Stimulated activated CD8-positive, alpha-beta memory T cell treated with anti-CD3 and anti-CD28 coated beads, Interleukin-7, amount 100 ng/mL, for 4 hours (primary cell): ENCODE measurements around the gene PNLIPRP2.

ENCODE experiments used
- DNase-seq, 2 donors: peaks; one replicate each; pipeline ENCODE4 v3.0.0-alpha.2; 2020; ENCODE audit warnings: low read depth in 2 of 2

Gene PNLIPRP2

GRCh38 chr10:116654816-116655215 is 34.1 kb downstream of the PNLIPRP2 start:
- no peak for DNase-seq

GRCh38 chr10:116655568-116655967 is 34.8 kb downstream of the PNLIPRP2 start:
- DNase-seq = no peak

- no peak for DNase-seq
Measured at GRCh38 chr10:116656044-116656443, 35.3 kb downstream of the PNLIPRP2 start.

DNA sequence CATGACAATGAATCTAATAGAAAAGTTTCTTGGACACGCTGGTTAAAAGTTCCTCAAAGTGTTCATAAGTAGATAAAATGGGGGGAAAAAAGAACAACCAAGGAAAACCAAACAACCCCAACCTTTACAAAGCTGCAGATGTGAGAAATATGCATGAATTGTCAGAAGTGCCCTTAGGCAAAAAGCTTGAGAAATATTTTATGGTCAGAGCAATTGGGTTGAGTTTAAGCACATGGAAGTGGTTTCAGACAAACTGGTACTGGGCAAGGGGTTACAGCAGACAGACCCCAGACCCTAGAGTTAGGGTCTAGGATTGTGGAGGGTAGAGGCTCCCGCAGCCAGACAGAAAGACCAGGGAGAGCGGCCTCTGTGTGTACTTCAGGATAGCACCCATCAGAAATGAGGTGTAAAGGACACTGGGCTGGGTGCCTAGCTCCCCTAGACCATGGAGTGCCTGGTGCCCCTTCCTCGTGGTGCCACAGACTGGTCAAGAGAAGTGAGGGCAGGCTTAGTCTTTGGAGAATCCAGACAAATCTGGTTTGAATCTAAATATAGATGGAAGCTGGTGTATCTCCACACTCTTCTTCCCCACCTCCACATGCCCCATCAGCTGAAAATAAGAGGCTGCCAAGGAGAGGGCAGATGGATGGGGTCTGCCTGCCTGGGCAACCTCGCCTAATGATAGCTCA is 37.3 kb downstream of the PNLIPRP2 start:
- DNase-seq = no peak

- DNase-seq = no peak
Measured at GRCh38 chr10:116659049-116659670, 38.4 kb downstream of the PNLIPRP2 start.

DNA sequence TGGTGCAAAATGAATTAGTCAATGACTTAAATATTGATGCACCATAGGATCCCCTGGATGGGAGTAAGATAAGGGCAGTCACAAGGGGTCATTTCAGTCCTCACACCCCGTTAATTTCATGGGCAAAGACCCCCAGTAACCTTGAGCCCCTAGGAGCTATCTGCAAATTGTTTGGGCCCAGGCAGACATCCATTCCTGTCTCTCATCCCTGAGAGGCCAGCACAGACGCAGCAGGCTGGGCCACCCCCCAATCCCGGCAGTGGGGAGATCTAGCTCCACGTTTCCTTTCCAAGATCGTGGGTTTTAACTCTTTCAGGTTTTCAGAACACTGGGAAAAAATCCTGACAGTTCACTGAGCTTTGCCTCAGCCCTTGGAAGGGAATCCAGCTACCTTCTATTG is 40.1 kb downstream of the PNLIPRP2 start:
- DNase-seq = no peak

GRCh38 chr10:116663342-116663741 is 42.6 kb downstream of the PNLIPRP2 start:
- DNase-seq = no peak

DNA sequence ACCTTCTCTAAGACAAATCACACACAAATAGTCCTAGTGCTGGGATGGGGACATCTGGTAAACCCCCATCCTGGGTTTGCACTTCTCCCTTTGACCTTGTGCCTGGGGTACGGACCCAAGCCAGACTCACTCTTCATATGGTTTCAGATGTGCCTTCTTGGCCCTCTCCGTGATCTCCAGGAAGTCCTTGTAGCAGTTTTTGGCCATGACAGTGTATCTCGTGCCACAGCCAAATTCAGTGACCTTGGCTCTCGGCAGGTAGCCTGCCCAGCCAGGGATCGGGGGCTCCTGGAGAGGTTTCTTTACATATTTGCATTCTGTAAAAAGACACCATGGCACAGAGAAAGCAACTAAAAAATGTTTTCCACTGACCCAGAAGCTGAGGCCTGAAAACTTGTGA is 43.9 kb downstream of the PNLIPRP2 start:
- no peak for DNase-seq

- no peak for DNase-seq
Measured at GRCh38 chr10:116665541-116666125, 44.9 kb downstream of the PNLIPRP2 start.

- no peak for DNase-seq
Measured at GRCh38 chr10:116667484-116667883, 46.7 kb downstream of the PNLIPRP2 start.

GRCh38 chr10:116668018-116668417 is 47.3 kb downstream of the PNLIPRP2 start:
- no peak for DNase-seq

DNA sequence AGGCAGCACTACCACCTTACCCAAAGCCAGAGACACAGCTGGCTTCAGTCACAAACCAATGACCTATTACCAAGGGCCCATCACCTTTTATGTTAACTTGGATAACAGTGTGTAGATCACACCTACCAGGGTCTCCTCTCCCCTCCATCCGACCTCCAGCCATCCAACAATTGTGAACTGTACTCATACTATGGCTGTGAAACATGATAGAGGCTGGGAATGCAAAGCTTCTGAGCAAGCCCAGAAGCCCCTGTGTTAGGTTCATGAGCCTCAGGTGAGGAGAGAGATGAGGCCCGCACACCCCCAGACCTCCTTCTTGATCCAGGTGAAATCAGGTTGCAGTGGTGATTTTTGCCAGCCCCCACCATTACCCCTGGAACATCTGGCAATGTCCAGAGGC is 47.7 kb downstream of the PNLIPRP2 start:
- DNase-seq = no peak

DNA sequence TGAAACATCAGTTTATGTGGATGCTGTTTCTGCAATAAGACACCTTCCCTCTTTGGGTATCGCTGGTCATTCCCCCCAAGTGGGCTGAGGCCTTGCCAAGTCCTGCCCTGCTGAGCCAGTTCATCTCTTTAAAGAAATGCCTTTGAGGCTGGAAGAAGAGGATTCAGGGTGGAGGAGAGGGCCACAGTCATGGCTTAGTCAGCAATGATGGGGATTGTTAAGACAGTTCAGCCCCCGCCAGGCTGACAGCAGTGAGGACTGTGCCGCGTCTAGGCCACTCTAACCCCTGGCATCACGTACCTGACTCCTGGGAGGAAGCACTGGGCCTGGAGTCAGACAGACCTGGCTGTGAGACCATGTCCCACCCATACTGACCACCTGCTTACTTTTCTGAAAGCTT is 48.3 kb downstream of the PNLIPRP2 start:
- DNase-seq = no peak

DNA sequence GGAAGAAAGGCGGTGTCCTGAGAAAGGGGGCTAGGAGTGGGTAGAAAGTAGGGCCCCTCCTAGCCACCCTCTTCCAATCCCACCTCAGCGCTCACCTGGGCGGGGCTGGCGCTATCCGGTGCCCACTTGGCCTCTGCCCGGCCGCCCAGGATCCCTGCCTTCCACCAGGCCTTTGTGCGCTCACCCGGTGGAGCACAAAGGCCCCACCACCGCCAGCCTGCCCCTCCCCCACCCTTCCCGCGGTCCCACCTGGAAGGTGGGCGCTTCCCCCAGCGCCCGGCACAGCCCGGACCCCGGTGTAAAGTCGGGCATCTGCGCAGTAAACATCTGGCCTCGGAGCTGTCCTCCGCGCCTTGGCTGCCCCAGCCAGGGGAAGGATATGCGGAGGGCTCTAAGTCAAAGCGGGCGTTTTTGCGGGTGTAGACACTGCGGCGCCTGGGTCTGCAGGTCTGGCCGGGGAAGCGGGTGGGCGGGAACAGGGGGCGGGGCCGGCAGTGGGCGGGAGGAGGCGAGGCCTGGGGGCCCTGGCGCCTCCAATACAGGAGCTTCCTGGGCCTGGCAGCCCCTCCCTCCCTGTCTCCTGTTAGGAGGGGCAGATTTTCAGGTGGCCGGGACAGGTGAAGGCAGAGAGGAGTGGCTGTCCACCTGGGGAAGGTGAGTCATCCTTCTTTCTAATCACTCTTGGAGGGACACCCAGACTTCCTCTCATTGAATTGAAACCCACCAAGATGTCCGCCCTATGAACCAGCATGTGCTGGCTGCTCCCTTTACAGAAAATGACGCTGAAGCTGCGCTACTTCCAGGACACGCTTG is 49.3 kb downstream of the PNLIPRP2 start:
- no peak for DNase-seq

- no peak for DNase-seq
Measured at GRCh38 chr10:116670706-116671105, 50.0 kb downstream of the PNLIPRP2 start.

GRCh38 chr10:116671274-116671926 is 50.6 kb downstream of the PNLIPRP2 start:
- no peak for DNase-seq

- DNase-seq = no peak
Measured at GRCh38 chr10:116672891-116673290, 52.1 kb downstream of the PNLIPRP2 start.

DNA sequence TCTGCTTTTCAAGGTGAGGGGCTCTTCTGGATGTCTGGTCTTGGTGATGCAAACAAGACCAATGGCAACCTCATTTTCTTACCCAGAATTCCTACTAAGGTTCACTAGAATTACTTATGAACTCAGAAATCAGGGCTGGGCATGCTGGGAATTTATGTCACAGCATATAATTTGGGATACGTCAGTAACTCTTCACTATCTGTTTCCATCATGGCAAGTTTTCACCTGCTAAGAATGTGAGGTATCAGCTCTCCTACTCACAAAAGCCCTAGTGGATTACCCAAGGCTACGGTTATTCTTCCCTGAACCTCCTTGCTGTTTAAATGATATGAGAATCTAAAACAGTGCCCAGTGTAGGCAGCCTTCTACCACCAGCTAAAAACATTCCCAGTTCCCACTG is 53.1 kb downstream of the PNLIPRP2 start:
- no peak for DNase-seq

DNA sequence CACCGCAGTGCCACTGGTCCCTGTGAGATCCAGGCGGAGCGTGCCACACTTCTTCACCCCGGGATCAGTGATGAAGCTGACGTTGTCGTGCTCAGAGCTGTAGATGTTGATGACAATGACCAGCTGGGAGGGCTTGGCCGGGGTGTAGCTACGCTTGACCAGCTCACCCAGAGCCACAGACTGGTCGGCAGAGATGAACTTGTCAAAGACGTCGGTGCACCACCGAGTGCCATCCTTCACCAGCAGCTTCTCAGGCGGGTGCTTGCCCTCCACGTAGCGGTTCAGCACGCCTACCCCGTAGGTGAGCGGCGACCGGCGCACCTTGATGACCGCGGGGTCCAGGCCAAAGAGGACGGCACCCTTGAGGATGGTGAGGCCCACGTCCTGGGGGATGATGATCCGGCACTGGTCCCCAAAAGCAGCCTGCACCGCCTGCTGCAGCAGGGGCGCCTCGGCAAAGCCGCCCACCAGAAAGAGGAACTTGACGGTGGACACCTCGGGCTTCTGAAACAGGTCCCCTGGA is 54.2 kb downstream of the PNLIPRP2 start:
- DNase-seq = no peak

DNA sequence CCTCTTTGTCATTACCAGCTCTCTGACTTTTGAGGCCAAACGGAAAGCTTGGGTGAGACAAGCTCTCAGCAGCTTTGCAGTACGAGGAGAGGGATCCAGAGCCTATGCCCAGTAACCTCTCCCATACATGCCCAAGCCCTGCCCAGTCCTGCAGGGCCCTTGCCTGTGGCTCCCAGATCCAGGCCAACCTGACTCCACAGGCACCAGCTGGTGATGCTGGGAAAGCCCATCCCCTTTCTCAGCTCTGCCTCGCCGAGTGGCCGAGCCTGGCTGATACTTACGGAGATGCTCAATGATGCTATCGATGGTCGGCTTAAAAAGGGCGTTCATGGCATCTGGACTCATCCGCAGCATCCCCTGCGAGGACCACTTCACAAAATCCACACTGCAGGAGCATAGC is 55.4 kb downstream of the PNLIPRP2 start:
- DNase-seq = no peak

GRCh38 chr10:116676633-116677032 is 55.9 kb downstream of the PNLIPRP2 start:
- DNase-seq = no peak

GRCh38 chr10:116679351-116679750 is 58.6 kb downstream of the PNLIPRP2 start:
- DNase-seq = no peak
